ENCODE data around the gene PHTF2.

The PHTF2 gene

GRCh38 chr7:77796960-77797359 lies 1.6 kb upstream of the PHTF2 start:
- Histone ChIP-seq H3K27me3 (ENCODE audit: insufficient read depth, poor library complexity, severe bottlenecking) (no peaks in the 10 kb centered on the region), H3K27ac (replicated peaks) (peak overlapping the region; percentile 80), H3K4me3 (replicated peaks; ENCODE audit: insufficient read depth, low read length) (peak overlapping the region; percentile 99)
- TF ChIP-seq POLR2AphosphoS5 (IDR thresholded peaks at IDR 0.05; ENCODE audit: low read depth) (no peak), REST (IDR thresholded peaks at IDR 0.05; ENCODE audit: insufficient replicate concordance, low read depth) (no peak), GABPA (IDR thresholded peaks at IDR 0.05; ENCODE audit: low read depth) (no peak), SPI1 (IDR thresholded peaks at IDR 0.05; ENCODE audit: borderline replicate concordance, low read depth) (no peak), CTCF (IDR thresholded peaks at IDR 0.05; ENCODE audit: insufficient read depth, low read length) (no peak)
- no peak for DNase-seq (ENCODE audit: low read depth in 1 of 2, low spot score in 1 of 2)

- Histone ChIP-seq H3K27ac (replicated peaks) (peak overlapping the region; percentile 80), H3K27me3 (ENCODE audit: insufficient read depth, poor library complexity, severe bottlenecking) (no peaks in the 10 kb centered on the region), H3K4me3 (replicated peaks; ENCODE audit: insufficient read depth, low read length) (peak overlapping the region; percentile 99)
- DNase-seq (ENCODE audit: low read depth in 1 of 2, low spot score in 1 of 2) = no peak
- no peak for TF ChIP-seq CTCF (IDR thresholded peaks at IDR 0.05; ENCODE audit: insufficient read depth, low read length)
- no peak for TF ChIP-seq SPI1 (IDR thresholded peaks at IDR 0.05; ENCODE audit: borderline replicate concordance, low read depth)
- no peak for TF ChIP-seq GABPA (IDR thresholded peaks at IDR 0.05; ENCODE audit: low read depth)
- TF ChIP-seq POLR2AphosphoS5 (IDR thresholded peaks at IDR 0.05; ENCODE audit: low read depth) = no peak; the same call in 1 of the 2 replicates
- TF ChIP-seq REST (IDR thresholded peaks at IDR 0.05; ENCODE audit: insufficient replicate concordance, low read depth) = no peak
Measured at GRCh38 chr7:77797734-77798393, 709 bp upstream of the PHTF2 start.

- TF ChIP-seq SPI1 (IDR thresholded peaks at IDR 0.05; ENCODE audit: borderline replicate concordance, low read depth) (peak; percentile 87), REST (IDR thresholded peaks at IDR 0.05; ENCODE audit: insufficient replicate concordance, low read depth) (no peak), GABPA (IDR thresholded peaks at IDR 0.05; ENCODE audit: low read depth) (no peak), POLR2AphosphoS5 (IDR thresholded peaks at IDR 0.05; ENCODE audit: low read depth) (no peak), CTCF (IDR thresholded peaks at IDR 0.05; ENCODE audit: insufficient read depth, low read length) (no peak)
- H3K4me3 ChIP-seq (replicated peaks; ENCODE audit: insufficient read depth, low read length) = peak overlapping the region; percentile 99
- peak overlapping the region; percentile 80 for H3K27ac ChIP-seq (replicated peaks)
- H3K27me3 ChIP-seq (ENCODE audit: insufficient read depth, poor library complexity, severe bottlenecking) = no peaks in the 10 kb centered on the region
- peak; percentile 36 to 61 for DNase-seq (ENCODE audit: low read depth in 1 of 2, low spot score in 1 of 2)
Measured at GRCh38 chr7:77799078-77799964, 748 bp downstream of the PHTF2 start.
